ENCODE results near the gene PTPRG. TPM values are rescaled to one million over a fixed set of nuclear protein-coding genes. Genes with fewer than 3 reads are reported as not detected.

PTPRG gene
- total RNA-seq (not detected), polyA plus RNA-seq (not detected)

DNA sequence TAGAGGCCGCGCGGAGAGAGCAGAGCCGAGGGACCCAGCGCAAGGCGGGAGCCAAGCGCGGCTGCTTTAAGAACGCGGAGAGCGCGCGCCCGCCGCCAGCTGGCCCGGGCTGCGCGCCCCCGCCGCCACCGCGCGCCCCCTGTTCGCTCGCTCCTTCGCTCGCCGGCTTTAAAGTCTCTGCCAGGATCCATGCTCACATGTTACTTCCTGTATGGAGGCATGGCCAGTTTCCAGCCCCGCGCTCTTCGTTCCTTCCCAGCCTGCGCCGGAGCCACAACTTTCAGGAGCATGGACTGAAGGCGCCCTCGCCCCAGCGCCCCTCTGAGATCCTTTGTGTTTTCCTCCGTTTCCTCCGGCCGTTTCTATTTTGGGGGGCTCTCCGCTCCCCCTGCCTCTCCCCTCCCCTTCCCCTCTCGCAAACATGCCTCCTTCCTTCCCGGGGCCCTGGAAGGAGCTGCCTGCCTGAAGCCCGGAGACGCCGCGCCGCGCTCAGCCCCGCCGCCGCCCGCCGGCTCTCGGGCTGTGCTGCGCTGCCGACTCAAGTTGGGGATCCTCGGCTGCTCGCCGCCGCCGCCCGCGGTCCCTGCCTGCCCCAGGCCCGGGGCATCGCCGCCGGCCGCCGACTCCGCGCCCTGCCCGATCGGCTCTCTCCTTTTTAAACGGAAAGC is at the start of gene PTPRG:
PTPRG (plus strand) TSS at position 198 of the 668 bp plus-strand sequence. CDS start 717 bp downstream, outside the sequence.
- no peak for DNase-seq
- H3K27me3 ChIP-seq (ENCODE audit: insufficient read depth, low read length, poor library complexity, severe bottlenecking) = no peaks in the 10 kb centered on the region
- H3K4me3 Mint-ChIP-seq = peak within 1 kb of the TSS in 1 of 7 donors; percentile 52
- POLR2A ChIA-PET = no interaction called here
- no peak within 1 kb of the TSS for H3K4me3 ChIP-seq (ENCODE audit: low read length)
- CTCF ChIA-PET = no interaction called here
- H3K9me3 Mint-ChIP-seq = peaks cover 0 to 13% (median 3%) of the 10 kb centered on the region in 5 donors
- H3K36me3 ChIP-seq (ENCODE audit: insufficient read depth, low read length) = no peaks in the 10 kb centered on the region
- H3K4me1 ChIP-seq (ENCODE audit: insufficient read depth, low read length) = no peaks in the 10 kb centered on the region
- H3K27me3 Mint-ChIP-seq = peaks cover 21 to 49% of the 10 kb centered on the region in 2 donors
- peaks cover 2 to 6% (median 5%) of the 10 kb centered on the region in 3 donors for H3K4me1 Mint-ChIP-seq
- H3K36me3 Mint-ChIP-seq = peaks cover 0 to 2% (median 0%) of the 10 kb centered on the region in 3 donors
- peak within 1 kb of the TSS in 1 of 8 donors; percentile 50 for H3K27ac Mint-ChIP-seq
- H3K9me3 ChIP-seq (ENCODE audit: low read length) = no peaks in the 10 kb centered on the region
- H3K27ac ChIP-seq (ENCODE audit: low read depth, low read length) = no peak within 1 kb of the TSS

DNA sequence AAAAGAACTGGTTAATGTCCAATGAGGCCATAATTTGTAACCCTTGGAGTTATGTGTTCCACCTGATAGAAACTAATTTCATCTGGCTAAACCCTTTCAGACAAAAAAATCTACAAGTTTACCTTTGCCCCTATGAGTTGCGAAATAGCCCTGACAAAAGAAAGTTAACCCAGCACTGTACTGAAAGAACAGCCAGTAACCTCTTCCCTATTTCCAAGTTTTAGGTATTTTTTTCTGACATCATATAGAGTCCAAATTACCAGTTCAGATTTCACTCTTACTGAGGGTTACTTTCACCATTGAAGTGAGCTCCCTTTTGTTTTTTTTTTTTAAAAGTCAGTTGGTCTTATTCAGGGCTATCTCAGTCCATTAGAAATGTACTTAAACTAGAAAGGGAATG is 42.8 kb upstream of the PTPRG start:
- H3K27ac ChIP-seq (ENCODE audit: low read depth, low read length) = no peak overlapping the region
- CTCF ChIA-PET = no interaction called here

DNA sequence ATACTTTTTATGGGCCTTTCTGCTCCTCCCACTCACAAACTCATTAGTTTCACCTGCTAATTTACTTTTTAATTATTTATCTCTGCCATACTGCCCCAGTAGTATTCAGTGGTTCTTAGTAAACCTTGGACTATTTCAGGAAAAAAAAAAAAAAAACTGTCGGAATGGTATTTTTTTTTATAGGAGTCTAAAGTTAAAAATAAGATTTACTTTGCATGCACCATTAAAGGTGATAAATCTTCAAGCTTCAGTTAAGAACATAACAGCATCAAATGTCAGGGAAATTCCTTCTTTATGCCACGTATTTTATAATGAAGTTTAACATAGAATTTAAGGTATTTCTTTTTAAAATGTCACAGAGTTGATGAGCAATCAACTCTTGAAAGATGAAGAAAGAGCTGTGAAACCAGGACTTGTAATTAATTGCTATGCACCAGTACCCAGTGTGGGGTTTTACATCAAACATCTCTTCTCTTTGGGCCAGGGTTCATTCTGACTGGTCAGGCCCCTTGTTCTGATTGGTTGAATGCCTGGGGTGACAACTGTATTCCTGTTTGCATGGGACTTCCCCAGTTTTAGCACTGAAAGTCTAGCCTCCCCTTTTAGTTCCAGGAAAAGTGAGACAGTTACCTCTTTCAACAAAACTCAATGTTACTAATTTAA is 40.3 kb upstream of the PTPRG start:
- H3K9me3 ChIP-seq (ENCODE audit: low read length) = no peaks in the 10 kb centered on the region
- H3K27me3 Mint-ChIP-seq = peaks cover 0 to 3% of the 10 kb centered on the region in 2 donors
- H3K27ac ChIP-seq (ENCODE audit: low read depth, low read length) = no peak overlapping the region
- H3K36me3 Mint-ChIP-seq = no peaks in the 10 kb centered on the region
- H3K36me3 ChIP-seq (ENCODE audit: insufficient read depth, low read length) = no peaks in the 10 kb centered on the region
- H3K27ac Mint-ChIP-seq = no peak overlapping the region
- ChIA-PET POLR2A (no interaction called here), CTCF (no interaction called here)
- no peaks in the 10 kb centered on the region for H3K4me1 Mint-ChIP-seq
- H3K9me3 Mint-ChIP-seq = peaks cover 0 to 11% (median 5%) of the 10 kb centered on the region in 5 donors
- H3K27me3 ChIP-seq (ENCODE audit: insufficient read depth, low read length, poor library complexity, severe bottlenecking) = no peaks in the 10 kb centered on the region
- DNase-seq = no peak
- H3K4me1 ChIP-seq (ENCODE audit: insufficient read depth, low read length) = no peaks in the 10 kb centered on the region
- no peak overlapping the region for H3K4me3 Mint-ChIP-seq
- no peak overlapping the region for H3K4me3 ChIP-seq (ENCODE audit: low read length)

More for the DNA sequence above, 42.8 kb upstream of the PTPRG start:
- POLR2A ChIA-PET = interaction anchor here (0.7 kb wide), 1 partner anchor 25 kb away, joined by 3 read pairs; no protein-coding TSS in a partner anchor
- Mint-ChIP-seq H3K4me1 (no peaks in the 10 kb centered on the region), H3K36me3 (no peaks in the 10 kb centered on the region), H3K27me3 (peaks cover 0 to 3% of the 10 kb centered on the region in 2 donors), H3K4me3 (no peak overlapping the region), H3K9me3 (peaks cover 0 to 13% (median 6%) of the 10 kb centered on the region in 5 donors), H3K27ac (no peak overlapping the region)
- no peaks in the 10 kb centered on the region for H3K9me3 ChIP-seq (ENCODE audit: low read length)
- H3K27me3 ChIP-seq (ENCODE audit: insufficient read depth, low read length, poor library complexity, severe bottlenecking) = no peaks in the 10 kb centered on the region
- no peaks in the 10 kb centered on the region for H3K36me3 ChIP-seq (ENCODE audit: insufficient read depth, low read length)
- H3K4me3 ChIP-seq (ENCODE audit: low read length) = no peak overlapping the region
- H3K4me1 ChIP-seq (ENCODE audit: insufficient read depth, low read length) = no peaks in the 10 kb centered on the region
- no peak for DNase-seq

DNA sequence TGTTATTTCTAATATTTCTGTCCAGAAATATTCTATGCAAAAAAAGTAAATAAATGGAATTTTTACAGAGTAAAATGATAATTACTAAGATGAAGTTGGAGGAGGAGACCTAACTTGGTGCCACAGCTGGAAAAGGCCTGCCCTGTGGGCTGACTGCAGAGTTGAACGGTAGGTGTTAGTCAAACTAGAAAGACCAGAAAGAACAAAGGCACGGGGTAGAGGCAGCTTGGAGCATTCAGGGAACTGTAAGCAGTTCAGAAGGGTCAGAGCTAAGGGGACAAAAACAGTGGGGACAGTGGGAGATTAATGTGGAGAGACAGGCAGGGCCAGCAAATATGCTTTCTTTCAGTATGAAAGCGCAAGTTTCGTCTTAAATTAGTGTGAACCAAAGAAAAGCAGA is 39.3 kb upstream of the PTPRG start:
- Histone ChIP-seq H3K27me3 (ENCODE audit: insufficient read depth, low read length, poor library complexity, severe bottlenecking) (no peaks in the 10 kb centered on the region), H3K4me1 (ENCODE audit: insufficient read depth, low read length) (no peaks in the 10 kb centered on the region), H3K27ac (ENCODE audit: low read depth, low read length) (no peak overlapping the region), H3K36me3 (ENCODE audit: insufficient read depth, low read length) (no peaks in the 10 kb centered on the region), H3K4me3 (ENCODE audit: low read length) (no peak overlapping the region), H3K9me3 (ENCODE audit: low read length) (no peaks in the 10 kb centered on the region)
- Mint-ChIP-seq H3K36me3 (no peaks in the 10 kb centered on the region), H3K4me1 (no peaks in the 10 kb centered on the region), H3K27me3 (peaks cover 0 to 3% of the 10 kb centered on the region in 2 donors), H3K9me3 (peaks cover 0 to 7% (median 6%) of the 10 kb centered on the region in 5 donors), H3K27ac (no peak overlapping the region), H3K4me3 (no peak overlapping the region)
- ChIA-PET POLR2A (no interaction called here), CTCF (no interaction called here)
- DNase-seq = no peak

DNA sequence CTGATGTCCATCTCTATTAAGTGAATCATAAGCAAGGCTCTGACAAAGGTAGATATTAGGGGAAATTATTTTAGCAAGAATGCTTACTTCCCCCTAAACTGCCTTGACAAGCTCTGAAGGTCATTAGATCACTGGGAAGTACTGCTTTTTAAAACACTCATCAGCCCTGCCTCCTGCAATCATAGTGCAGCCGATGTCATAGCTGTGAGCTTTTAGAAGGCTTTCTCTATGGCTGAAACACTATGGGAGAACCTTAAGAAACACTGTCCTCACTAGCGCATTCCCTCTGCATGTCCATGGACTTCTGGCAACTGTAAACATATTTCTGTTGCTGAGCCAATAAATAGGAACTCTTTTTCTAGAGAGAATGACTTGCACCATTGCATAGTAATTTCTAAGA is 38.7 kb upstream of the PTPRG start:
- no peak for DNase-seq
- Mint-ChIP-seq H3K27ac (no peak overlapping the region), H3K4me3 (no peak overlapping the region), H3K4me1 (no peaks in the 10 kb centered on the region), H3K36me3 (no peaks in the 10 kb centered on the region), H3K9me3 (peaks cover 0 to 8% (median 6%) of the 10 kb centered on the region in 5 donors), H3K27me3 (peaks cover 0 to 3% of the 10 kb centered on the region in 2 donors)
- ChIA-PET CTCF (no interaction called here), POLR2A (no interaction called here)
- Histone ChIP-seq H3K4me3 (ENCODE audit: low read length) (no peak overlapping the region), H3K27me3 (ENCODE audit: insufficient read depth, low read length, poor library complexity, severe bottlenecking) (no peaks in the 10 kb centered on the region), H3K27ac (ENCODE audit: low read depth, low read length) (no peak overlapping the region), H3K4me1 (ENCODE audit: insufficient read depth, low read length) (no peaks in the 10 kb centered on the region), H3K36me3 (ENCODE audit: insufficient read depth, low read length) (no peaks in the 10 kb centered on the region), H3K9me3 (ENCODE audit: low read length) (no peaks in the 10 kb centered on the region)

DNA sequence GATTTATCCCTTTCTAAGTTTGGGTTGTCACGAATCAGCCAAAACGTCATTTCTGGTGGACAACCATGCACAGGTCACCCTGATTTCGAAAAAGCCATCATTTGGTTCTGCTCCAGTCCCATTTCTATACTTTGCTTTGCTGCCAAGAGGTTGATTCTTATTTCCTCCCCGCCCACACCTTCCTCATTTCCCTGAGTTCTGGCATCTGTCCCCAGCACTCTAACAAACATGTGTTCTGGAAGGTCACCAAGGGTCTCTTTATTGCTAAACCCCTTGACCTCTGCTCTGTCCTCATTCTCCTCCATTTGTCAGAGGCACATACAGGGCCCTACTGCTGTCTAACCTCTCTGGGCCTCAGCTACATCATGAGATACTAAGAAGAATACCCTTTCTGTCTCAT is 36.4 kb upstream of the PTPRG start:
- Mint-ChIP-seq H3K27me3 (peaks cover 0 to 3% of the 10 kb centered on the region in 2 donors), H3K36me3 (no peaks in the 10 kb centered on the region), H3K4me3 (no peak overlapping the region), H3K9me3 (peaks cover 0 to 3% (median 0%) of the 10 kb centered on the region in 5 donors), H3K4me1 (no peaks in the 10 kb centered on the region), H3K27ac (no peak overlapping the region)
- Histone ChIP-seq H3K27me3 (ENCODE audit: insufficient read depth, low read length, poor library complexity, severe bottlenecking) (no peaks in the 10 kb centered on the region), H3K4me1 (ENCODE audit: insufficient read depth, low read length) (no peaks in the 10 kb centered on the region), H3K27ac (ENCODE audit: low read depth, low read length) (no peak overlapping the region), H3K36me3 (ENCODE audit: insufficient read depth, low read length) (no peaks in the 10 kb centered on the region), H3K4me3 (ENCODE audit: low read length) (no peak overlapping the region), H3K9me3 (ENCODE audit: low read length) (no peaks in the 10 kb centered on the region)
- CTCF ChIA-PET = no interaction called here
- POLR2A ChIA-PET = no interaction called here
- DNase-seq = no peak

DNA sequence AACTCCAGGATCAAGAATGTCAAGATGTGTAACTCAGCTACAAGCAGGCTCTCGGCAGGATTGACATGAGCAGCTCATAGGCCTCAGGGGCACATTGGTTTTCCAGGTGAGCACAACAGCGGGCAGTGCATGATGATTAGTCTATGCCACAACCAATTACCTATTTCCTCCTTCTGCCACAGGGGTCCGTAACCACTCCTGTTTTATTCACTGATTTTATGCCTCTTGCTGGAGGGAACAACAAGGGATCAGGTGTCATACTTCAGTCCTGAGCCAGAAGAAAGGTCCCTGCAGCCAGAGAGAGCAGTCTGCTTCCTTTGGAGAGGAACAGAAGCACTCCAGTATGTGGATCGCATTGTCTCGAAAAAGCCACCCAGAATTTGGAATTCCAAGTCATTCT is 35.1 kb upstream of the PTPRG start:
- H3K27ac ChIP-seq (ENCODE audit: low read depth, low read length) = no peak overlapping the region
- no peaks in the 10 kb centered on the region for H3K4me1 ChIP-seq (ENCODE audit: insufficient read depth, low read length)
- H3K36me3 ChIP-seq (ENCODE audit: insufficient read depth, low read length) = no peaks in the 10 kb centered on the region
- H3K4me1 Mint-ChIP-seq = no peaks in the 10 kb centered on the region
- ChIA-PET POLR2A (no interaction called here), CTCF (no interaction called here)
- no peaks in the 10 kb centered on the region for H3K36me3 Mint-ChIP-seq
- H3K9me3 Mint-ChIP-seq = peaks cover 0 to 3% (median 0%) of the 10 kb centered on the region in 5 donors
- DNase-seq = no peak
- no peak overlapping the region for H3K27ac Mint-ChIP-seq
- no peak overlapping the region for H3K4me3 Mint-ChIP-seq
- H3K27me3 Mint-ChIP-seq = no peaks in the 10 kb centered on the region
- no peak overlapping the region for H3K4me3 ChIP-seq (ENCODE audit: low read length)
- H3K27me3 ChIP-seq (ENCODE audit: insufficient read depth, low read length, poor library complexity, severe bottlenecking) = no peaks in the 10 kb centered on the region
- H3K9me3 ChIP-seq (ENCODE audit: low read length) = no peaks in the 10 kb centered on the region

DNA sequence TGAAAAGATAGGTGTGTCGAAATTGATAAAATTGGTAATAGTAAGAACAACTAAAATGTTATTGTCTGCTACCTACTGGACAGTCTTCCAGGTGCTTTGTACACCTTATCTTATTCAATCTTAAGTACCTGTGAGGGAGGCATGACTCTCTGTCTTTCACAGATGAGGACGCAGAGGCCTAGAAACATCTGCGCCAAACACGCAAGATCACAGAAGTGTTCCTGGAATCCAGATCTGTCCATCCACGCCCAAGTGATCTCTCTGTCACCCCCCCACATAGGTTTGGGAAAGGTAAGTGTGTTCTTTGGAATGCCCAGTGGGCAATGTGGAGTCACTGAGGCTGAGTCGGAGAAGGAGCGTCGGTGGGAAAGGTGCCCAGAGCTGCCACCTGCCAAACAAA is 34.4 kb upstream of the PTPRG start:
- POLR2A ChIA-PET = no interaction called here
- Mint-ChIP-seq H3K4me3 (no peak overlapping the region), H3K4me1 (no peaks in the 10 kb centered on the region), H3K27ac (no peak overlapping the region), H3K36me3 (no peaks in the 10 kb centered on the region), H3K9me3 (peaks cover 0 to 3% (median 0%) of the 10 kb centered on the region in 5 donors), H3K27me3 (no peaks in the 10 kb centered on the region)
- Histone ChIP-seq H3K4me1 (ENCODE audit: insufficient read depth, low read length) (no peaks in the 10 kb centered on the region), H3K36me3 (ENCODE audit: insufficient read depth, low read length) (no peaks in the 10 kb centered on the region), H3K27me3 (ENCODE audit: insufficient read depth, low read length, poor library complexity, severe bottlenecking) (no peaks in the 10 kb centered on the region), H3K9me3 (ENCODE audit: low read length) (no peaks in the 10 kb centered on the region), H3K27ac (ENCODE audit: low read depth, low read length) (no peak overlapping the region), H3K4me3 (ENCODE audit: low read length) (no peak overlapping the region)
- DNase-seq = no peak
- CTCF ChIA-PET = no interaction called here

All from CD8-positive, alpha-beta memory T cell (primary cell).